Activated CD4-positive, alpha-beta T cell treated with anti-CD3 and anti-CD28 coated beads for 1 hour (primary cell): ENCODE results near the gene NDUFB7.
"Not testable (repeated sequence)": the region's sequence is repeated elsewhere in the genome, so short reads cannot be mapped to it uniquely, and the experiment has no call there.

Experiments
- DNase-seq: peaks from one replicate; pipeline ENCODE4 v3.0.0-alpha.2; 2020

Gene NDUFB7

GRCh38 chr19:14570864-14571527, 870 bp downstream of the NDUFB7 start:
- DNase-seq = no peak

GRCh38 chr19:14567079-14567478, 4.8 kb downstream of the NDUFB7 start:
- no peak for DNase-seq

- DNase-seq = no peak
These were observed 5.2 kb downstream of the NDUFB7 start for GRCh38 chr19:14566712-14567077.

GRCh38 chr19:14565765-14566711, 5.8 kb downstream of the NDUFB7 start:
- no peak for DNase-seq

GRCh38 chr19:14565298-14565679, 6.6 kb downstream of the NDUFB7 start:
- no peak for DNase-seq

- not testable (repeated sequence) for DNase-seq
These were observed 7.1 kb downstream of the NDUFB7 start for GRCh38 chr19:14564652-14565297.

GRCh38 chr19:14563989-14564651, 7.7 kb downstream of the NDUFB7 start:
- DNase-seq = no peak

- no peak for DNase-seq
These were observed 8.3 kb downstream of the NDUFB7 start for GRCh38 chr19:14563590-14563926.

- no peak for DNase-seq
These were observed 8.9 kb downstream of the NDUFB7 start for GRCh38 chr19:14562660-14563589.

- DNase-seq = no peak
These were observed 10.0 kb downstream of the NDUFB7 start for GRCh38 chr19:14561847-14562351.

- no peak for DNase-seq
These were observed 10.6 kb downstream of the NDUFB7 start for GRCh38 chr19:14561249-14561648.

- DNase-seq = no peak
These were observed 11.1 kb downstream of the NDUFB7 start for GRCh38 chr19:14560776-14561108.

- DNase-seq = no peak
These were observed 11.7 kb downstream of the NDUFB7 start for GRCh38 chr19:14559916-14560775.

- DNase-seq = no peak
These were observed 13.3 kb downstream of the NDUFB7 start for GRCh38 chr19:14558370-14559066.

GRCh38 chr19:14556662-14557188, 15.1 kb downstream of the NDUFB7 start:
- DNase-seq = peak; percentile 51

- no peak for DNase-seq
These were observed 15.8 kb downstream of the NDUFB7 start for GRCh38 chr19:14555918-14556661.

GRCh38 chr19:14554382-14554812, 17.5 kb downstream of the NDUFB7 start:
- no peak for DNase-seq

GRCh38 chr19:14553939-14554243, 18.0 kb downstream of the NDUFB7 start:
- DNase-seq = no peak
